WERI-Rb-1 (cell line): ENCODE measurements around the gene CCL13.

Experiments
- DNase-seq: peaks from one replicate; pipeline ENCODE4 v3.0.0-alpha.2; 2020
- H3K27ac ChIP-seq: fragments of 250-450 bp; sonication (Bioruptor Pico); 2 replicates; pipeline ENCODE4 v1.5.1; 2020; ENCODE audit warnings: mild to moderate bottlenecking, moderate library complexity
- H3K27me3 ChIP-seq: fragments of 250-450 bp; sonication (Bioruptor Pico); 2 replicates; pipeline ENCODE4 v1.5.1; 2021; ENCODE audit warnings: mild to moderate bottlenecking, low read depth, moderate library complexity; ENCODE audit not compliant: insufficient read depth, severe bottlenecking
- H3K36me3 ChIP-seq: fragments of 250-450 bp; sonication (Bioruptor Pico); 2 replicates; pipeline ENCODE4 v1.5.1; 2020; ENCODE audit warnings: mild to moderate bottlenecking, moderate library complexity
- H3K4me3 ChIP-seq: 2 replicates; pipeline ENCODE4 v1.5.1; 2011; ENCODE audit warnings: low read depth, mild to moderate bottlenecking, control low read depth, low read length
- H3K9me3 ChIP-seq: fragments of 250-450 bp; sonication (Bioruptor Pico); 2 replicates; pipeline ENCODE4 v1.5.1; 2021; ENCODE audit warnings: mild to moderate bottlenecking, moderate library complexity; ENCODE audit not compliant: severe bottlenecking
- TF ChIP-seq, protein P1 (sequence below): IDR thresholded peaks from 2 replicates; pipeline ENCODE4 v1.5.1; 2011; ENCODE audit warnings: low read depth, mild to moderate bottlenecking, control low read depth, inconsistent platforms, low read length

CCL13 gene

GRCh38 chr17:34367486-34368195 is 11.4 kb downstream of the CCL13 start:
- H3K27ac ChIP-seq = no peak overlapping the region
- no peaks in the 10 kb centered on the region for H3K9me3 ChIP-seq
- no peak overlapping the region for H3K4me3 ChIP-seq
- TF ChIP-seq, protein P1, sequence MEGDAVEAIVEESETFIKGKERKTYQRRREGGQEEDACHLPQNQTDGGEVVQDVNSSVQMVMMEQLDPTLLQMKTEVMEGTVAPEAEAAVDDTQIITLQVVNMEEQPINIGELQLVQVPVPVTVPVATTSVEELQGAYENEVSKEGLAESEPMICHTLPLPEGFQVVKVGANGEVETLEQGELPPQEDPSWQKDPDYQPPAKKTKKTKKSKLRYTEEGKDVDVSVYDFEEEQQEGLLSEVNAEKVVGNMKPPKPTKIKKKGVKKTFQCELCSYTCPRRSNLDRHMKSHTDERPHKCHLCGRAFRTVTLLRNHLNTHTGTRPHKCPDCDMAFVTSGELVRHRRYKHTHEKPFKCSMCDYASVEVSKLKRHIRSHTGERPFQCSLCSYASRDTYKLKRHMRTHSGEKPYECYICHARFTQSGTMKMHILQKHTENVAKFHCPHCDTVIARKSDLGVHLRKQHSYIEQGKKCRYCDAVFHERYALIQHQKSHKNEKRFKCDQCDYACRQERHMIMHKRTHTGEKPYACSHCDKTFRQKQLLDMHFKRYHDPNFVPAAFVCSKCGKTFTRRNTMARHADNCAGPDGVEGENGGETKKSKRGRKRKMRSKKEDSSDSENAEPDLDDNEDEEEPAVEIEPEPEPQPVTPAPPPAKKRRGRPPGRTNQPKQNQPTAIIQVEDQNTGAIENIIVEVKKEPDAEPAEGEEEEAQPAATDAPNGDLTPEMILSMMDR = no peak
- DNase-seq = no peak
- H3K27me3 ChIP-seq = peaks cover 75% of the 10 kb centered on the region
- no peaks in the 10 kb centered on the region for H3K36me3 ChIP-seq

DNA sequence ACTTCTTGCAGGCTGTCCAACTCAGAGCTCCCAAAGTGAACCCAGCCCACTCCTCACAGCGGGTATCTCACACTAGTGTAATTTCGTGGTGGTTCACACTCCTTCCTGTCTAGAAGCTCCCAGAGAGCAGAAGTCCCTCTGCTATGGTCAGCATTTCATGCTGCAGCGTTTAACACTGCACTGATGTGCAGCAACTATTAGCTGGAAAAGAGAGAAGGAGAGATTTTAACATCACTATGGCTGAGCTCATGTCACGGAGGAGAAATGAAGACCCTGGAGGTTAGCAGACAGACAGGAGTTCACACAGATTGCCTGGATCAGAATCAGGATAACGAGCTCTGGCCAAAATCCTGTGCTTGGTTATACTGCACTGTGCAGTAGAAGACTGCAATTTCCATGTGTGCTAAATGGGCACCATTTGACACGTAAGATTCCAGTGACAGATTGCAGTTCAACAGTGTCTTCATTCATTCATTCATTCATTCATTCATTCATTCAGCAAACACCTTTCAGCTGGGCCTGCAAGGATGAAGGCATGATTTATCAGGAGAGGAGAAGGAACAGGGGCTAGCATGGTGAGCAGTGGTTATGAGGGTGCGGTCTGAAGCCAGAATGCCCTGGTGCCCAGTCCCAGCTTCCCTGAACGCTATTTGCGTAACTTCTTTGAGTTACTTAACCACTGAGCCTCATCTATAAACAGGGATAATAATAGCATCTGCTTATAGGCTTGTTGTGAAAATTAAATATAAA is 12.1 kb downstream of the CCL13 start:
- Histone ChIP-seq H3K27ac (no peak overlapping the region), H3K36me3 (no peaks in the 10 kb centered on the region), H3K27me3 (peaks cover 70% of the 10 kb centered on the region), H3K4me3 (no peak overlapping the region), H3K9me3 (no peaks in the 10 kb centered on the region)
- TF ChIP-seq, protein P1 = no peak
- DNase-seq = no peak

DNA sequence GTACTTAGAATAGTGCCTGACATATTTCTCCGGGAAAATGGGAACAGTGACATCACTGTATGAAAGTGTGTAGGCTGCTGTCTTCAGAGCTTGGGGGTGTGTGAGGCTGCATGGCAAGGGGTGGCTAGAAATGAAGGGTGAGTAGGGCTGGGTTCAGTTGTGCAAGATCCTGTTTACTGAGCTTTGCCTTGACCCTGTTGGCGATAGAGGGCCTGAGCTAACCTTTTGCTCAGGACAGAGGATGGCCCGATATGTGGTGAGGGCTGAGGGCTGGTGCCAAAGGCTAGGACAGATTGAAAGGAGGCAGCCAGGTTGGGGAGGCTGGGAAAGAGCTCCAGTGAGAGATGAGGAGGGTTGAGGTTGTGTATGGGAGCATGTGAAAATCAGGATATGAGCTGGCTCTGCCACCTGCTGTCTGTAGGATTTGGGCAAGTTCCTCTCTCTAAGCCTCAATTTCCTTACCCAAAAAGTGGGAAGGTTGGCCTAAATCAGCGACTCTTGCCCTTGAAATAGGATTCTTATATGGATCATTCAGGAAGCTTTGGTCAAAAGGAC is 12.7 kb downstream of the CCL13 start:
- no peaks in the 10 kb centered on the region for H3K36me3 ChIP-seq
- TF ChIP-seq, protein P1 = no peak
- DNase-seq = no peak
- H3K4me3 ChIP-seq = no peak overlapping the region
- H3K27ac ChIP-seq = no peak overlapping the region
- H3K27me3 ChIP-seq = peaks cover 71% of the 10 kb centered on the region
- no peaks in the 10 kb centered on the region for H3K9me3 ChIP-seq

DNA sequence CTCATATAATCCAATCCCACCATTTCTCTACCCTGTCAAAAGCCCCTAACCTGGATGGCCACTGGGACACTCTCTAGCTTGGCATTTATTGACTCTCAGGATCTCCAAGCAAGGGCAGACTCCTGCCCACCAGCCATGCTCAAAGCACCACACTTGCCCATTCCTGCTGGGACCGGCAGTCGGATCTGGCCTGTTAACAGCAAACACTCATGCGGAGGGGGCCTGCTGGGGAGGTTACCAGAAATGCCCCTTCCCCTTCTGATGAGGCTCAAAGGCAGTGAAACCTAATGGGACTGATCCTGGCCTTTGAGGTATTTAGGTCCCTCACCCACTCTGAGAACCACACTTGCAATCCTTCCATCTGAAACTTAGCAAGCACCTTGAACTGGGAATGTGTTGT is 13.3 kb downstream of the CCL13 start:
- TF ChIP-seq, protein P1 = no peak
- H3K9me3 ChIP-seq = no peaks in the 10 kb centered on the region
- H3K4me3 ChIP-seq = no peak overlapping the region
- DNase-seq = no peak
- H3K27me3 ChIP-seq = peaks cover 71% of the 10 kb centered on the region
- H3K27ac ChIP-seq = no peak overlapping the region
- H3K36me3 ChIP-seq = no peaks in the 10 kb centered on the region

GRCh38 chr17:34370376-34370996 is 14.2 kb downstream of the CCL13 start:
- H3K4me3 ChIP-seq = no peak overlapping the region
- no peaks in the 10 kb centered on the region for H3K9me3 ChIP-seq
- H3K36me3 ChIP-seq = no peaks in the 10 kb centered on the region
- peaks cover 63% of the 10 kb centered on the region for H3K27me3 ChIP-seq
- H3K27ac ChIP-seq = no peak overlapping the region
- TF ChIP-seq, protein P1 = no peak
- no peak for DNase-seq
